Epidermal melanocyte (primary cell): ENCODE results near the gene MITF.
"Not testable (repeated sequence)": the region's sequence is repeated elsewhere in the genome, so short reads cannot be mapped to it uniquely, and the experiment has no call there.

ENCODE experiments used
- DNase-seq: peaks from one replicate; pipeline ENCODE4 v3.0.0; 2011; ENCODE audit warnings: low spot score; ENCODE audit not compliant: insufficient read length

The MITF gene

DNA sequence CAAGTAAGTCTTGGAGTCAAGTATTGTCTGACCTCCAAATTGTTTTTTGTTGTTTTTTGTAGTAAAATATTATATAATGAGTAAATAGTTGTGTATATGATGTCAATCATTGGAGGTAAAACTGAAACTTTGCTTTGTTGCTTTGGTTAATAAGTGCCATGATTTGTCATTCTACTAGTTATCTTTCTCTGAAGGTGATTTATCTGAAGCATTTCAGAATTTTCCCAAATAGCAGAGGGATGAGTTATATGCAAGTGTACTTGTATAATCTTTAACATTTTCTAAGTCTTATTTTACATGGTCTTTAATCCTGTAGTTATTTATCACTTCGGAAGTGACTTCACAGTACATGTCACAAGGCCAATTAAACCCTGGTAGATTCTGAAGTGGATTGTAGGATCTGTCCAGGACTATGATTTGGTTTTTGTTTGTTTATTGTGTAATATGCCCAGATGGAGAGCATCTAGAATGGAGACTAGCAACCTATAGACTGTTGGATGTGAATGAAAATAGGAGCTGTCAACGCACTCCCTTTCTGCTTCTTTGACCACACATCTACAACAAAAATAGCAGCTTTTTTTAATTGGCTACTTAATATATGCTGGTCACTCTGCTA is 167.2 kb downstream of the MITF start:
- DNase-seq: no peak

DNA sequence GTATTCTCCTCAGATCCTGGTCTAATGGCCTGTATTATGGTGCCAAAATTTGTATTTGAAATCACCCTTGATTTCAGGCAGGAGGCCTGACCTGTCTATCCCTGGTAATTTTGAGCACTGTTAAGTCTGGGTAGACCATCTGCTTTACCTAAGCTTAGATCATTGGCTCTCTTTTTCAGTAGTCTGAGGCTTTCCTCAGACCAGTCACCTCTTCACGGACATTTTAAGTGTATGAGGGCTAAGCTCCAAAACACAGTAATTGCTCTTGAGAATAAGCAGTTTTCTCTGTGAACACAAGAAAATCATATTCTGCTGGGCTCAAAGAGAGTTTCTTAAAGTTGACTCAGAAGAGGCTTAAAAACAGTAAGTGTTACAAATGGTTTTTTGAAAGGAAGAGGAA is 168.3 kb downstream of the MITF start:
- DNase-seq: no peak

DNA sequence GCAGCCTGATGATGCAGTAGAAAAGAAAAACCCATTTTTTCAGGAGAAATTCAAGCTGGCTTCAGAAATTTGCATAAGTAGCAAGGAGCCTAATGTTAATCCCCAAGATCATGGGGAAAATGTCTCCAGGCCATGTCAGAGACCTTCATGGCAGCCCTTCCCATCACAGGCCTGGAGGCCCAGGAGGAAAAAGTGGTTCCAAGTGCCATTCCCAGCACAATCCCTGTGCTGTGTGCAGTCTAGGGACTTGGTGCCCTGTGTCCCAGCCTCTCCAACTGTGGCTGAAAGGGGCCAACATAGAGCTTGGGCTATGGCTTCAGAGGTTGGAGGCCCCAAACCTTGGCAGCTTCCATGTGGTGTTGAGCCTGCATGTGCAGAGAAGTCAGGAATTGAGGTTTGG is 170.6 kb downstream of the MITF start:
- DNase-seq: not testable (repeated sequence)

DNA sequence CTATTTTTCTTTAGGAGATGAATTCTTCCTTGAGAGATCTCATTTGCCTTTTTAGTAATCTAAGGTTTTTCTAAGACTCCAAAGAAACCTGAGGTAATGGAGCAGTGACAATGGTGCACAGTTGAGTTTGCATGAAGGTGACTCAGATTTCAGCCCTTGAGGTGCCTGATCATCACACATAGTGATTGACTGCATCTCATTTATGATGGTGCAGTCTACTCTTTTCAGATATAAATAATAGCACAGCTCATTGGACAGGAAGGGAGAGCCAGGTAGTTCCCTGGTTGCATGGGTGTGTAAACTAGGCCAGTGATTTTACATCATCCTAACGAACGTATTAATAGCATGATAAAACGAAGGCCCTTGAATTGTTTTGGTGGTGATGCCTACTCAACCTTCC is 174.2 kb downstream of the MITF start:
- no peak for DNase-seq

DNA sequence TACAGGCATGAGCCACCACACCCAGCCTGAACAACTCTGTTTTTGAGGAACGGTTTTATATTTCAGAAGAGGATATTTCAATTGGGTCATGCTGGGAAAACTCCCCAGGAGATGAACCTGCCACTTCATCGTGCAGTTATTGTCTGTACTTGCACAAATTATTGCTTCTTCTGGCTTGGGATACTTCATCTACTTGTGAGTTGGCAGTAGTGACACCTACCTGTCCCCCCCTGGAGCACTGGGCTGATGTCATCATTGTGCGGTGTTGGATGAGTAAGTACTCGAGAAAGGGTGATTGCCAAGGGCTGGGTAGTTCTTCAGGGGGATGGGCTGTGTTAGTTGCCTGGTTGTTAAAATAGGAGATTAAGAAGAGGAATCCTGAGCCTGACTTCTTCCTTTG is 175.1 kb downstream of the MITF start:
- DNase-seq: no peak

DNA sequence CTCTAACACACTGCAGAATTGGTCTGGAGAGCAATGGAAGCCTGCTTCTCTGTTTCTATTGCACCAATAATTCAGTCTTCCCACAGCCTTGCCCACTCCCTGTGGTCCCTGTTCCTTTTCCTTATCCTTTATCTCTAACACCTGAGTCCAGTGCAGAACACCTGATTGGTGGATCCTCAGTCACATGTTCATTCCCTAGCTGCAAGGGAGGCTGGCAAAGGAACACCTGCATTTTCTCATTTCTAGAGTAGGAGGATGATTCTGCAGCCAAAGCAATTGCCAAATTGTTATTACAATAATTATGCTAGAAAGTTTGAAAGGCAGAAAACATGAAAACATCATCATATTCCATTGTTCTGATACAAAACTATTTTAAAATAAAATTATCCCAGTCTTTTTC is 176.5 kb downstream of the MITF start:
- DNase-seq: no peak

DNA sequence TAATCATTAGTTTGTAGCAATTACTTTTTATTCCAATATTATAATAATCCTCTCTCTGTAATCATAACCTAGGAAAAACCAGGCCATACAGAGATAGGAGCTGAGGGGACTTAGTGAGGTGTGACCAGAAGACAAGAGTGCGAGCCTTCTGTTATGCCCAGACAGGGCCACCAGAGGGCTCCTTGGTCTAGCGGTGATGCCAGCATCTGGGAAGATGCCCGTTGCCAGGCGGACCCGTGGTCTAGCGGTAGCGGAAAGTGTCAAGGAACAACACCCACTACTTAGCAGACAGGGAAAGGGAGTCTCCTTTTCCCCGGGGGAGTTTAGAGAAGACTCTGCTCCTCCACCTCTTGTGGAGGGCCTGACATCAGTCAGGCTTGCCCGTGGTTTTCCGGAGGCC is 180.7 kb downstream of the MITF start:
- DNase-seq: not testable (repeated sequence)

DNA sequence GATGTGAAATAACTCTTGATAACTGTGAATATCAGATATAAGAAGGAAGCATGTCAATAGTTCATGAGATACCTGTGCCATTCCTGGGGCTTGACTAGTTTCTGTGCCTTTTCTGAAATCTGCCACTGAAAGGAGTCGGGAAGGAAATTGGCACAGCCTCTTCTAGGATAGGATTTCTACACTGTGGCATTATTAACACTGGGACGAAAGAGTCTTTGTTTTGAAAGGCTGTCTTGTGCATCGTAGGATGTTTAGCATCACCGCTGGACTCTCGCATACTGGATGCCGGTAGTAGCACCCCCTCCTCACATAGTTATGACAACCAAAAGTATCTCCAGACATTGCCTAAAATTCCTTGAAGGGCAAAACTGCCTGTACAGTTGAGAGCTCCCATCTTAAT is 182.4 kb downstream of the MITF start:
- DNase-seq: no peak

DNA sequence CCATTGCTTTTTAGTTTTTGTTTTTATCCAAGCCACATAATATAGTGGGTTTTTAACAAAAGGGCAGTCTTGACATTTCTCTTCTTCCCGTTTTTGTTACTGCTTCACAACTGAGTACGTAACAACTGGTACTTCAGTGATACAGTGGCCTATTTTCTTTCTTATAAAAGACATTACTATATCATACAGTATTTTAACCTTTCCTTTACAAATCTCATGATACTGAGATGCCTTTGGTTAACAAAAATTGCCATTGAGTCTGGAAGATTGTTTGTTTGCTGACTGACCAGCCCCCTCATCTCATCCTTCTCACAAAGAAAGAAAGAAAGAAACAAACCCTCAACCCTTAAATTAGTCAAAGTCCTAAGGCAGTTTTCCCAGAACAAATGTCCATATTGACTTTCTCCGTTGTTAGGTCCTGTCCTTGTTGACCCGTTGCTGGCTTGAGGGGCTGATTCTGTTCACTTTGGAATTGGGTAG is 183.3 kb downstream of the MITF start:
- DNase-seq: no peak

DNA sequence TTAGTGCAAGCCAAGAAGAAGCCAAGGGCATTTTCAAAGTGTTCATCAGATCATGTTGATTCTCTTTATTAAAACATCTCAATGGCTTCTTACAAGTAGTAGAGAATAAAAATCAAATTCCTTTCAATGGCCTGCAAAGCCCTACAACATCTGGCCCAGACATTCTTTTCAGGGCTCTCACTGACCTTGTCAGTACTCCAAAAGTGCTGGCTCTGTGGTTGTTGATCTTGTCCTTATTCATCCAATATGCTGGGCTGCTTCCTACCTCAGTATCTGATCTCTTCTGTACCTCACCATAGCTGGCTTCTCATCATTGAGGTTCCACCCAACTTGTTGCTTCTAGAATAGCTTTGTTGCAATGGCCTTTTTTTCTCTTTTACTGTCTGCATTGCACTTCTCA is 186.2 kb downstream of the MITF start:
- no peak for DNase-seq

DNA sequence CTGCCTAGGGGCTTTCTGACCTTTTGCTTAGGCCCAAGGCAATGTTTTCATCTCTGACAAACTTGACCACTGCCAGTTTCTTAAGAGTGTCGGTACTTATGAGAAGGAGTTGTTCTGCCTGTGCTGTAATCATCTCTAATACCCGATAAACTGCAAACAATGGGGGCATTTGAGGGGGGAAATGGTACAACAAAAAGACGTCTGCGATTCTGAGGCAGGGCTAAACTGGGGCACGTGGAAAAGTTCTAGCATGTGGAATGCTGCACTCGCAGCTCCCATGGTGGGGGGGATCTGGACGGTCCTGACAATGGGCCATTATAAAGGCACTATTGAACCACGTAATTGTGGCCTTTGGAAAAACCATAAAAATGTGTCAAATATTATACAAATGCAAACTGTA is 187.1 kb downstream of the MITF start:
- DNase-seq: no peak

DNA sequence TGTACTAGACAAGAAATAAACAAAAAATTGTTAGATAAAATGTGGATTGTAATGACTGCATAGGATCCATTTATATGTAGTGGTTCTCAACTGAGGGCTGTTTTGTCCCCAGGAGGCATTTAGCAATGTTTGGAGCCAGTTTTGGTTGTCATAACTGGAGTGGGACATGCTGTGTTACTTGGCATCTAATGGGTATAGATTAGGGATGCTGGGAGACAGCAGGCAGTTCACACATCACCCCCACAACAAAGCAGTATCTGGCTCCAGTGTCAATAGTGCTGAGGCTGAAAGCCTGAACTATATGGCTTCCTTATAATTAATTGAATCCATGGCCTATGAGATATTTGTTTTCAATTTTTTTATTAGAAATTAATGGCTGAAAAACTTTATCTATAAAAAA is 188.3 kb downstream of the MITF start:
- DNase-seq: no peak

DNA sequence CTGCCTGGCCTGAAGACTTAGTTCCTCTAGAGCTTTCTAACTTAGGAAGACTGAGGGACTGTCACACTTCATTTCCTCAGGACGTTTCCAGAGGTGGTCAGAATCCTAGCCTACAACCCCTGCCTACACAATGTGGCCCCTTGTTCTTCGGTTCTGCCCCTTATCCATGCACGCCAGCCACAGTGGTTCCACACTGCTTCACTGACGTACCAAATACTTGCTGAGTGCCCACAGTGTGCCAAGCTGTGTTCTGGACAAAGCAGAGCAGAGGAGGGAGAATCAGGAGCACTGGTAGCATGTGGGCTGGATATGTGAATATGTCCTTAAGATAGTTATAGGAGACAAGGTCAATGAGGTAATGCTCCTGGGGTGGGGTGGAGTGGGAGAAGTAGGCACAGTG is 189.8 kb downstream of the MITF start:
- DNase-seq: no peak

DNA sequence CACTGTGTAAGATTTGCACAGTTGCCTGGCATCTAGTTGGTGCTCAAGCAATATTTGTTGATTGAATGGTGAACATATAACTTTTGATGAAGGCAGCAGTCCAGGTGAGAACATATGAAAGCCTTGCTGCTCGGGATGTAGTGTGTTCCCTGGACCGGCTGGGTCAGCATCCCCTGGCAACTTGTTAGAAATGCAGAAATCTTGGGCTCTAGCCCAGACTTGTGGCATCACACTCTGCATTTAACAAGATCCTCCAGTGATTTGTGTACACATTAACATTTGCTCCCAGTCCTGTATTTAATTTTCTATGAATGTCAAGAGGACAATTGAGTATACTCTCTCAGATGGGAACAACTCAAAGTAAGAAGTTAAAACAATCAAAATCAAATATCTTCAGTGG is 191.3 kb downstream of the MITF start:
- DNase-seq: no peak

DNA sequence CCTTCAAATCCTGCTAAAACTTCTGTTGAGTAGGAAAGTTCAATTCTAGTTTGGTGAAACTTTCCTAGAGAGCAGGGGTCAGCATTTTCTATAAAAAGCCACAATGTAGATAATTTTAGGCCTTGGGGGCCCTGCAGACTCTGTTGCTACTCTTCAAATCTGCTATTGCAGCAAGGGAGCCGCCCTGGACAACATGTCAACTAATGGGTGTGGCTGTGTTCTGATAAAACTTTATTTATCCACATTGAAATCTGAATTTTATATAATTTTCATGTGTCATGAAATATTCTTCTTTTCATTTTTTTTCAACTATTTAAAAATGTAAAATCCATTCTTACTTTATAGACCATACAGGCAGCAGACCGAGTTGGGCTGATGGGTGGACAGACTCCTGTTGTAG is 192.8 kb downstream of the MITF start:
- DNase-seq: no peak

DNA sequence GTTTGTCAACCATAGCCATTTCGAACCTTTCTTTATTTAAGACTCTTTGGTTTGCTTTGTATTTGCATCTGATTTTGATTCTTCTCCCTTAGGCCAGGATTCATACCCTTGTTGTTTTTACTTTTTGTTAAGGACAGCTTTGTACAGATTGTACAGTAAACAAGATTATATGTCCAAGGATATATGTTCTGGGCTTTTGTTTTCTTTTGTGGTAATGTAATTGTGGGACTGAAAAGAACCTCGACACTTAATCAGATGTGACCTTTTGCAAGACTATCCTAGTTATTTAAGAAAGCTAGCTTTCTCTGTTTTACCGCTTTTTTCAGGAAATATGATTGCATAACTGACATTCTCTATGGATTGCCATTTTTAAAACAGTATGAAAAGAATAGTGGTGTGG is 193.2 kb downstream of the MITF start:
- DNase-seq: no peak

DNA sequence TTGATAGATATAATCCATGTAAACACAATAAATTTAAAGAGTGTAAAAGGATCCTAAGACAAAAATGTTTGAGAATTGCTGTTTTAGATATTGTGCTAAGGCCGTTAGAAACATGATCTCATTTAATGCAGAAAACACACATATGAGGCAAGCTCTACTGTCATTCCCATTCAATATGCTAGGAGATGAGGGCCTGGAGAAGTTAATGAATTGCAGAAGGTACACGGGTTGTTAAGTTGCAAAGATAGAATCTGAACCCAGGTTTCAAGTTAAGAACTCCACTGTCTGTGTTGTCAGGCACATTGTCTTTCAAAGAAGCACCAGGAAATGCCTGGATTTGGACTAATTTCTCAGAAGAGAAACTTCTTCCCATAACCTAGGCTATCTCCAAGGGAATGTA is 195.1 kb downstream of the MITF start:
- no peak for DNase-seq

DNA sequence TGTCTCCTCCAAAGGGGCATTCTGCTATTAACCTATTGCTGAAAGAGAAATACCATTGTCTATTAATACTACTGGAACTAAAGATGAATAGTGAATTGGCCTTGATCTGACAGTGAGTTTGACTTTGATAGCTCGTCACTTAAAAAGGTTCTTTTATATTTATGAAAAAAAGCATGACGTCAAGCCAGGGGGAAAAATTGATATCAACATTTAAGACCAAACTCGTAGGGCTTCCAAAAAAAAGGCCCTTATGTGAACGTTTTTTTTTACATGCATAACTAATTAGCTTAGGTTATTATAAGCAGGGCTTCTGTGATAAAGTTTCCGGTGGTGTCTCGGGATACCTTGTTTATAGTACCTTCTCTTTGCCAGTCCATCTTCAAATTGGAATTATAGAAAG is 197.0 kb downstream of the MITF start:
- no peak for DNase-seq

DNA sequence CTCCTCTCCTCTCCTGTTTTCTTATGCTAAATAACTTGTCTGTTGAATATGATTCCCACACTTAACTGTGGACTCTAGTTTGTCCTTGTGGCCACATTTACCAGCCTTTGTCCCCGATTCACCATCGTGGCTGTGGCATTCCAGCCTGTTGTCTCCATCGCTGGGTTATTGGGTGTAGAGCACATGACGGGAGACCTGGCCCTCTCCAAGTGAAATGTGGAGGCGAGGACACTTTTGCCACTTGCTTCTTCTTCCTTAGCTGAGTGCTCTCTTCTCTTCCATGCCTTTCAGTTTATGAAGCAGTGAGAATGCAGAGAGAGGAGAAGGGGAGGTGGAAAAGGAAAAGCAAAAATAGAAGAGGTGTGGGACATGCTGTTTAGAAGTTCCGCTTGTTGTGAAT is 198.8 kb downstream of the MITF start:
- no peak for DNase-seq

DNA sequence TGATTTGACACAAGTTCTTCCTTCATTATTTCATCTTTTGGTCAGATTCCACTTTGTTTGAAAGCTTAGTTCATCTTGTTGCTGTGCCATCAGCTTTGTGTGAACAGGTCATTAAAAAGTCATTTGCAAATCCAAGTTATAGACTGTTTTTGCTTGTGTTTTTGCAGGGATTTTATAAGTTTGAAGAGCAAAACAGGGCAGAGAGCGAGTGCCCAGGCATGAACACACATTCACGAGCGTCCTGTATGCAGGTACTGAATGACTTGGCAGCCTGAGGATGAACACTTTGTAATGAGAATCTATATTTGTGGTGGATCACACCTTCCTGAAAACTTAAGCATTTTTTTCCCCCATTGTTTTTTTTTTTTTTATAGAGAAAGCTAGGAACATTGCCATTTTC is 199.7 kb downstream of the MITF start:
- DNase-seq: no peak

DNA sequence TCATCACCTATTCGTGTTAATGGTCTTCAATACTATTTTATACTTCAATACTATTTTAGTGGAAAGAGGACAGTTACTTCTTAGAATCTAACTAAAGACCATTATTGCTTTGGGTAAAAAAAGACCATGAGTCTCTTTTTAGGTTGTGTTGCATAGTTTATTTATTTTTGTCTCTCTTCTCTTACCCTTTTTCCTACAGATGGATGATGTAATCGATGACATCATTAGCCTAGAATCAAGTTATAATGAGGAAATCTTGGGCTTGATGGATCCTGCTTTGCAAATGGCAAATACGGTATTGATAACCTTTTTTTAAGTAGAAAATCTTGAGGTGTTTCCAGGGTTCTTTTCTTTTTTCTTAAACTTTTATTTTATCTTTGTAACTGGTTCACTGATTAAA is 201.8 kb downstream of the MITF start:
- no peak for DNase-seq

DNA sequence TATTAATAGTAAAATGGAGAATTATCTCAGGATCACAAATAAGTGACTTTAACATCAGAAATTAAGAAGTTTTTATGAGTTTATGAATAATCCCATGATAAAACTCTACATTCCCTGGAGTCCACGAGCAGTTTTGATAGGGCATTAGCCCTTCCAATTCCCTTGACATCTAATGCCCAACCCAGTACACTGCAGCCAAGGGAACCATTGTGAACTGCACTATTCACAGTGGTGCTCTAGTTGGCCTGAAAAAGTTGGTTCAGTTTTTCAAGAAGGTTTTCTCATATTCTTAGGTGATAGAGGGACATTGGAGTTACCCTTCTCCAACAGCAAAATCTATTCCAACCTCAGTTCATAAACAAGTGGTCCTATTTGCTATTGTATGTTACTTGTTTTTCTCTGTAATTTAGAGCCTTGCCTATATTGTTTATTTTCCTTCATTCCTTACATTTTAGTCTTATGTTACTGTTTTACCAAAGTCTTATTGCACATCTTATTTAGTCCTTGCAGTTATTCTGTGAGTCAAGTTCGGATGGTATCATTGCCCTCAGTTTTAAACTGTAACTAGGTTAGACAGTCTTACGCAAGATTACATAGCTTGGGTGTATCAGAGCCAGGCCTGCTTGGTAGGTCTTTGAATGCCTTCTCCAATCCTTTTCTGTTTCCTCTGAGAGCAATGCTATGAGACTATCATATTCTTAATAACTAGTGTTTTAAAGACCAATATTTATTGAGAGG is 202.3 kb downstream of the MITF start:
- DNase-seq: no peak

DNA sequence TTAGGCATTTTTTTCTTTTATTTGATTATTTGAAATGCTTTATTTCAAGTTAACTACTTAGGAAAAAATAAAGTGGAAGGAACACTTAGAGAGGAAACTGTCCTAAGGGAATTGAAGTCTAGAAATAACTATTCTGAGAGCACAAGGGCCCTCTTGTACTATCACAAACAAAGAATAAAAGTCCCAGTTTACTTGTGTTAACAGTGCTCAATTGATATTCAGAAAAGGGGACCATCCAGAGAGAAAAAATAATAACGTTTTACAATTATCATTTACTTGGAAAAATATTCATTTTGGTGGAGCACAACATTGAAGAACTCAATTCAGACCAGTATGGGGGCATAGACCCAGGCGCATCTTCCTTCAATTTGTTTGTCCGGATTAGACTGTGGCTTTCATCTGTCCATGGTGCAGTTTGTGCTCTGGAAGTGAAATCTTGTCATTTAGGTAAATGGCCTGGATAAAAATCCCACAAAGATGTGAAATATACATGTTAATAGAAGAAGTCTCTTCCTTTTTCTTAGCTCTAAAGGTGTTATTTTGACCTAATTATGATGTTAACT is 205.7 kb downstream of the MITF start:
- no peak for DNase-seq
